ENCODE measurements around the gene FRAS1.

The FRAS1 gene

DNA sequence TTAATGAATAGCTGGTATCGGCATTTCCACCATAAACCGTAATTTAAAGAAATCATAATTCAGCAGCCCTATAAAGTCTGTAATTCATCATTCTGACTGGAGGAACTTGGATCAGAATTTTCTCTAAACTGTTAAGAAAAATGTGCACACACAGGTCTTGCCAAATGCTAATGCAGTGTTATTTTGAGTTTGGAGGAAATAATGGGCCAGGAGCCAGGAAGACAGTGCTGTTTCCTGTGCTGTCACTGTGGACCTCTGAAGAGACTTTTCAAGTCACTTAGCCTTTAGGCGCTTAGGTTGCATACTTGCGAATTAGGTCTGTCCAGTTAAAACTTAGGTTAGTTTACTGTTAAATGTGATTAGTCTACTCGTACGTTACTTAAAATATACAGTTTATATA is 357.0 kb downstream of the FRAS1 start:
- in situ Hi-C loops (cut with MboI; ENCODE audit: low sequenced_read_pairs, unreplicated experiment), result no loop called here
- no peak for DNase-seq (ENCODE audit: low spot score)
- TF ChIP-seq, protein P1, sequence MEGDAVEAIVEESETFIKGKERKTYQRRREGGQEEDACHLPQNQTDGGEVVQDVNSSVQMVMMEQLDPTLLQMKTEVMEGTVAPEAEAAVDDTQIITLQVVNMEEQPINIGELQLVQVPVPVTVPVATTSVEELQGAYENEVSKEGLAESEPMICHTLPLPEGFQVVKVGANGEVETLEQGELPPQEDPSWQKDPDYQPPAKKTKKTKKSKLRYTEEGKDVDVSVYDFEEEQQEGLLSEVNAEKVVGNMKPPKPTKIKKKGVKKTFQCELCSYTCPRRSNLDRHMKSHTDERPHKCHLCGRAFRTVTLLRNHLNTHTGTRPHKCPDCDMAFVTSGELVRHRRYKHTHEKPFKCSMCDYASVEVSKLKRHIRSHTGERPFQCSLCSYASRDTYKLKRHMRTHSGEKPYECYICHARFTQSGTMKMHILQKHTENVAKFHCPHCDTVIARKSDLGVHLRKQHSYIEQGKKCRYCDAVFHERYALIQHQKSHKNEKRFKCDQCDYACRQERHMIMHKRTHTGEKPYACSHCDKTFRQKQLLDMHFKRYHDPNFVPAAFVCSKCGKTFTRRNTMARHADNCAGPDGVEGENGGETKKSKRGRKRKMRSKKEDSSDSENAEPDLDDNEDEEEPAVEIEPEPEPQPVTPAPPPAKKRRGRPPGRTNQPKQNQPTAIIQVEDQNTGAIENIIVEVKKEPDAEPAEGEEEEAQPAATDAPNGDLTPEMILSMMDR (IDR thresholded peaks at IDR 0.05; ENCODE audit: borderline replicate concordance, control extremely low read depth, extremely low read depth, insufficient read depth, missing control alignments), result no peak

DNA sequence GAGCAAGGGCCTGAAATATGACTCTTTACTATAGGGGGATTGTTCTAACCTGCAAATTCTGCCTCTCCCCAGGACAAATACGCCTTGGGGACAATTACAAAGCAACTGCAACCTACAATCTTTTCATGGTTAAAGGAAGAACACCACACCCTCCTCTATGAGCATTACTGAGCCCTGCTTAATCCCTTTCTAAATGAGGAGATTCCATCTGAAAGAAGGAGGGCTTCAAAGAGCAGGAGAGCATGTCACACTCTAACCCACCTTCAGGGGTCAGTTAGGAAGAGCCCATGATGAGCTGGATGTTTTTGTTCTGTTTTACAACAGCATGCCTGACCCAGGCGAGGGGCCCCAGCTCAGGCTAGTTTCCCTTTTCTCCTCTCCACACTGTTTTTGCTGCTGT is 360.5 kb downstream of the FRAS1 start:
- no peak for DNase-seq (ENCODE audit: low spot score)
- in situ Hi-C loops (cut with MboI; ENCODE audit: low sequenced_read_pairs, unreplicated experiment), result no loop called here
- TF ChIP-seq, protein P1 (IDR thresholded peaks at IDR 0.05; ENCODE audit: borderline replicate concordance, control extremely low read depth, extremely low read depth, insufficient read depth, missing control alignments), result no peak

DNA sequence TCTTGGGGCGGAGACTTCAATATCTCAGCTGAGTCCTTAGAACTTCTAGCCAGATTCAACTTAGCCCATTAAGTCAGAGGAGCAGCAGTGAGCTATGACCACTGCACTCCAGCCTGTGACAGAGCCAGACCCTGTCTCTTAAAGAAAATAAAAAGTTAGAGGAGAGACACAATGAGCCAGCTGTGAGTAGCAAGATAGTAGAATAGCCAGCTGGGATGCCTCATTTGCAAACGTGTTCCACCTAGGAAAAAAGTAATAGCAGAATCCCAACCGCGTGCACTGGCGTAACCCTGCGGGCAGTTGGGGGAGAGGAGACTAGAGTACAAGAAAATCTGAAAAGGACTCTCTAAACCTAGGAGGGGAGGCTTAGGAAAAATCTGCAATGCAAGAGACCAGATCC is 361.3 kb downstream of the FRAS1 start:
- no peak for DNase-seq (ENCODE audit: low spot score)
- in situ Hi-C loops (cut with MboI; ENCODE audit: low sequenced_read_pairs, unreplicated experiment), result no loop called here
- TF ChIP-seq, protein P1 (IDR thresholded peaks at IDR 0.05; ENCODE audit: borderline replicate concordance, control extremely low read depth, extremely low read depth, insufficient read depth, missing control alignments), result no peak

DNA sequence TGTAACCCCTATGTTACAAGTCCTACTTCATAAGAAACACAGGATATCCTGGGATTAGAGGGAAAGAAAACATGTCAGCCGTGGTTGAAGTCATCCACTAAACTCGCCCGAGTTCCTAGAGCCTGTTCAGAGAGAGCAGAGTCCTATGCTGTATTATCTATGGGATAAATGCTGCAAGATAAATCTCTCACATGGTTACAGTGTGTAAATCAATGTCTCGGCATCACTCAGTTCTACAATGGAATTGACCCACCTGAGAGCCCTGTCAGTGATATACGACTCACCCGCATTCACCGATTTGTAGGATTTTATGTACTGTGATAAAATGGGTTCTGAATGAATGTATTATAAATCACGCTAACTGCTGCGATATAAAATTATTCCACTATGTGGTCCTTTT is 366.7 kb downstream of the FRAS1 start:
- DNase-seq (ENCODE audit: low spot score), result no peak
- in situ Hi-C loops (cut with MboI; ENCODE audit: low sequenced_read_pairs, unreplicated experiment), result no loop called here
- TF ChIP-seq, protein P1 (IDR thresholded peaks at IDR 0.05; ENCODE audit: borderline replicate concordance, control extremely low read depth, extremely low read depth, insufficient read depth, missing control alignments), result no peak

DNA sequence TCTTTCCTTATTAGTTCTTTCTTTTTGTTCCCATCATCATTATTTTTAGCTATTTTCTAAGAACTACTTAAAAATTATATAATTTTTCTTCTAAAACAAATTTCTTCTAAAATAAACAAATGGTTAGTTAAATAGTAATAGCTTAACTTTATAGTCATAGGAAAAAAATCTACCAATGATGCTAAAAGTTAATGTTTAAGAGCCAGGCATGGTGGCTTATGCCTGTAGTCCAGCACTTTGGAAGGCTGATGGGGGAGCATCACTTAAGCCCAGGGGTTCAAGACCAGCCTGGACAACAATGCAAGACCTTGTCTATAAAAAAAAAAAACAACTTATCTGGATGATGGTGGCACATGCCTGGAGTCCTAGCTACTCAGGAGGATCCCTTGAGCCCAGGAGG is 367.3 kb downstream of the FRAS1 start:
- TF ChIP-seq, protein P1 (IDR thresholded peaks at IDR 0.05; ENCODE audit: borderline replicate concordance, control extremely low read depth, extremely low read depth, insufficient read depth, missing control alignments), result no peak
- in situ Hi-C loops (cut with MboI; ENCODE audit: low sequenced_read_pairs, unreplicated experiment), result no loop called here
- no peak for DNase-seq (ENCODE audit: low spot score)

DNA sequence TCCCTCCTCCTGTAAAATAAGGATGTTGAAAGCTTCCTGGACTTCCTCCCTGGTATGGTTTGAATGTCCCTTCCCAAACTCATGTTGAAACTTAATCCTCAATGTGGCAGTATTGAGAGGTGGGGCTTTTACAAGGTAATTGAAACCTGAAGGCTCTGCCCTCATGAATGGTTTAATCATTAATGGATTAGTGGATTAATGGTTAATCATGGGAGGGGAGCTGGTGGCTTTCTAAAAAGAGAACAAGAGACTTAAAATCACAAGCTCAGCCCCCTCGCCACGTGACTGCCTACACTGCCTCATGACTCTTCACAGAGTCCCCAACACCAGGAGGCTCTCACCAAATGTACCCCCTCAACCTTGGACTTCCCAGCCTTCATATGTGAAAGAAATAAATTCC is 369.8 kb downstream of the FRAS1 start:
- in situ Hi-C loops (cut with MboI; ENCODE audit: low sequenced_read_pairs, unreplicated experiment), result no loop called here
- TF ChIP-seq, protein P1 (IDR thresholded peaks at IDR 0.05; ENCODE audit: borderline replicate concordance, control extremely low read depth, extremely low read depth, insufficient read depth, missing control alignments), result no peak
- DNase-seq (ENCODE audit: low spot score), result no peak

DNA sequence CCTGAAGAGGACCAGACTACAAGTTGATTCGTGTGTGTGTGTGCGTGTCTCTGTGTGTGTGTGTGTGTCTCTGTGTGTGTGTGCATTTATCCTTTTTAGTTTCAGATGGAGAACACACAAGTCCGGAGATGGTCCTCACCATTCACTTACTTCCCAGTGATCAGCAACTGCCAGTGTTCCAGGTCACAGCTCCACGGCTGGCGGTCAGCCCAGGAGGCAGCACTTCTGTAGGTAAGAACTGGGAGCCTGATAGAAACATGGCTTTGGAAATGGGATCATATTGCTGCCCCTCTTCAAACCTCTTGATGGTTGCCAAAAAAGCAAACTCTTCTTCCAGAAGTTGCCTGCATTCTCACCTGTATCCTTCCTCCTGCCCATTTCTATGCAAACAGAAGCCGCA is 371.9 kb downstream of the FRAS1 start:
- TF ChIP-seq, protein P1 (IDR thresholded peaks at IDR 0.05; ENCODE audit: borderline replicate concordance, control extremely low read depth, extremely low read depth, insufficient read depth, missing control alignments), result no peak
- DNase-seq (ENCODE audit: low spot score), result no peak
- in situ Hi-C loops (cut with MboI; ENCODE audit: low sequenced_read_pairs, unreplicated experiment), result no loop called here

Measured in GM13976 (cell line).